Putamen (tissue), 1 donor: Measurements from ENCODE around the gene GBX2.

Experiments used
- DNase-seq: peaks from one replicate; pipeline ENCODE4 v3.0.0-alpha.2; 2016; ENCODE audit warnings: low spot score

The GBX2 gene

GRCh38 chr2:236117861-236118269 is 50.3 kb downstream of the GBX2 start:
- no peak for DNase-seq

GRCh38 chr2:236117401-236117800 is 50.8 kb downstream of the GBX2 start:
- DNase-seq, result no peak
